PC-3 (cell line): ENCODE data around the gene C1QTNF5. TPM values are rescaled to one million over a fixed set of nuclear protein-coding genes. Genes with fewer than 3 reads are reported as not detected.

Experiments
- ATAC-seq: fragments of 200-7000 bp; cut with Tn5 transposase; 2 replicates; pipeline ENCODE4 v1.9.1; 2020; ENCODE audit warnings: mild to moderate bottlenecking, moderate library complexity
- BruUV-seq: library from RNA; stranded (reverse); fragments of 400-500 nt; replicated peaks from 2 replicates; lab custom pipeline; 2021; lab: Mats Ljungman, UMichigan
- CTCF ChIA-PET: fragments of 300-600 bp; sonication (Branson Sonifier 250); formaldehyde crosslinking; loops from one replicate; lab custom pipeline; 2022; ENCODE audit warnings: antibody characterized with exemption; lab: Charles Lee
- POLR2A ChIA-PET: fragments of 300-600 bp; sonication (Branson Sonifier 250); formaldehyde crosslinking; loops from one replicate; lab custom pipeline; 2022; ENCODE audit warnings: antibody characterized with exemption; ENCODE audit not compliant: unreplicated experiment; lab: Charles Lee
- DNase-seq: peaks from one replicate; pipeline ENCODE4 v3.0.0-alpha.2; 2015
- H2AFZ ChIP-seq: fragments of 300-600 bp; sonication (generic); 2 replicates; pipeline ENCODE4 v1.6.0; 2016; ENCODE audit warnings: antibody characterized with exemption, low read length
- H3F3A ChIP-seq: fragments of 300-600 bp; sonication (generic); one replicate; pipeline ENCODE4 v1.6.0; 2017; ENCODE audit warnings: antibody characterized with exemption, low read length, control low read depth, mild to moderate bottlenecking; ENCODE audit not compliant: unreplicated experiment
- H3K27ac ChIP-seq: fragments of 300-600 bp; sonication (generic); 2 replicates; pipeline ENCODE4 v1.5.1; 2016; ENCODE audit warnings: mild to moderate bottlenecking, low read length
- H3K27me3 ChIP-seq: fragments of 300-600 bp; sonication (generic); 2 replicates; pipeline ENCODE4 v1.6.1; 2016; ENCODE audit warnings: low read length, mixed read lengths
- H3K36me3 ChIP-seq: fragments of 300-600 bp; sonication (generic); 2 replicates; pipeline ENCODE4 v1.6.1; 2016; ENCODE audit warnings: low read depth, mixed run types, low read length, mixed read lengths
- H3K4me1 ChIP-seq: fragments of 300-600 bp; sonication (generic); 2 replicates; pipeline ENCODE4 v1.5.1; 2016; ENCODE audit warnings: low read length; ENCODE audit not compliant: insufficient read depth
- H3K4me2 ChIP-seq: fragments of 300-600 bp; sonication (generic); 2 replicates; pipeline ENCODE4 v1.6.0; 2016; ENCODE audit warnings: low read length
- H3K4me3 ChIP-seq: fragments of 300-600 bp; sonication (generic); 2 replicates; pipeline ENCODE4 v1.5.1; 2016; ENCODE audit warnings: mild to moderate bottlenecking, low read length, mixed read lengths
- H3K79me2 ChIP-seq: fragments of 300-600 bp; sonication (generic); 2 replicates; pipeline ENCODE4 v1.6.1; 2017; ENCODE audit warnings: low read length, mixed read lengths
- H3K9ac ChIP-seq: fragments of 300-600 bp; sonication (generic); 2 replicates; pipeline ENCODE4 v1.6.0; 2016; ENCODE audit warnings: mild to moderate bottlenecking, low read length
- H3K9me2 ChIP-seq: fragments of 300-600 bp; sonication (generic); replicated peaks from 2 replicates; pipeline ENCODE4 v1.6.1; 2016; ENCODE audit warnings: mixed run types, low read length, mixed read lengths
- H3K9me3 ChIP-seq: fragments of 300-600 bp; sonication (generic); 2 replicates; pipeline ENCODE4 v1.6.1; 2016; ENCODE audit warnings: low read length, mixed read lengths
- H4K20me1 ChIP-seq: fragments of 300-600 bp; sonication (generic); 2 replicates; pipeline ENCODE4 v1.6.1; 2016; ENCODE audit warnings: low read length, mixed read lengths
- EZH2 ChIP-seq: fragments of 300-600 bp; sonication (generic); IDR thresholded peaks from one replicate; pipeline ENCODE4 v1.6.1; 2017; ENCODE audit warnings: antibody characterized with exemption, mild to moderate bottlenecking, low read length; ENCODE audit not compliant: unreplicated experiment
- EZH2phosphoT487 ChIP-seq: fragments of 300-600 bp; sonication (generic); IDR thresholded peaks from 2 replicates; pipeline ENCODE4 v1.6.1; 2018; ENCODE audit warnings: mild to moderate bottlenecking, antibody characterized with exemption, low read length, borderline replicate concordance
- intact Hi-C: fragments of 100-400 bp; cut with micrococcal nuclease; formaldehyde crosslinking; loops from 2 replicates; pipeline ENCODE4 v1.9.0; 2023
- total RNA-seq: library from RNA; depleted of rRNA; stranded (reverse); fragments of >200 nt; gene quantifications from 2 replicates; pipeline ENCODE4 v1.2.3, GENCODE V29; 2014
- TF ChIP-seq, protein P1 (sequence below): fragments of 300-600 bp; sonication (generic); conservative IDR thresholded peaks from 2 replicates; pipeline ENCODE4 v1.5.1; 2017; ENCODE audit warnings: antibody characterized with exemption, low read depth, mild to moderate bottlenecking, low read length

Gene C1QTNF5
- total RNA-seq, 1 experiment from 2014 or later, result 2.0 TPM

DNA sequence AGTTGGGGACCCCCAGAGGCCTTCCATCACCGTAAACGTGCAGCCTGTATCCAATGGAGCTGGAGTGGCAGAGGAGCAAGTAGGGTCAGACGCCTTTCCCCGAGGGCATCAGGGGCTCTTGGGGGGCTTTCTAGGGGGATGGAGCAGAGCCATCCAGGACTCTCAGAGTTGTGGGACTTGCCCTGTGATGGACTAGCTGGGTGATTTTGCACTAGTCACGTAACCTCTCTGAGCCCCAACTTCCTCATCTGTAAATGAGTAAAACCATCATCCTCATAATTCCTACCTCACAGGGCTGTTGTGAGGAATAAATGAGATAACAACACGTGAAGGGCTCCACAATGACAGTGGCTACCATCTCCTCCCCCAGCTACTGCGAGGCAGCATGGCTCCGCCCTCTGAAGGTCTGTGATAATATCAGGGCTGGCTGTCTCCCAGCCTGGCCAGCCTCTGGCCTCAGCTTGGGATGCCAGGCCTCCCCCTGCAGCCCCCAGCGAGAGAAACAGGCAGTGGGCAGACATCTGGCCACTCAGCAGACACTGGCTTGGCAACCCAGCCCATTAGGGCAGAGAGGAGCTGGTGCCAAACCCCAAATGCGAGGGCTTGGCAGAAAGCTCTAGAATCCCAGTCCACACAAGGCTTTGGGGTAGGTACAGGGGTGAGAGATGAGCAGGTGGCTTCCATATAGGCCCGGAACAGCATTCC, 34.1 kb upstream of the C1QTNF5 start:
- no peaks in the 10 kb centered on the region for H3F3A ChIP-seq
- BruUV-seq, result no TSS peak
- ChIA-PET CTCF (interaction anchor here (0.6 to 2.1 kb wide), 6 partner anchors 14 to 100 kb away, joined by 3 to 28 read pairs (median 9); partner anchors contain the start of gene C1QTNF5), POLR2A (no interaction called here)
- intact Hi-C loops, result loop anchor here (1.0 kb wide), 2 partner anchors 18 to 36 kb away; no protein-coding TSS in a partner anchor
- no peaks in the 10 kb centered on the region for H3K79me2 ChIP-seq
- ATAC-seq (no peak), DNase-seq (no peak)
- H3K4me1 ChIP-seq, result peaks cover 10% of the 10 kb centered on the region
- no peak overlapping the region for H3K9ac ChIP-seq
- H3K4me2 ChIP-seq, result no peak overlapping the region
- no peaks in the 10 kb centered on the region for H3K36me3 ChIP-seq
- H2AFZ ChIP-seq, result no peak overlapping the region
- H3K9me3 ChIP-seq, result no peaks in the 10 kb centered on the region
- H4K20me1 ChIP-seq, result no peaks in the 10 kb centered on the region
- H3K27ac ChIP-seq, result no peak overlapping the region
- H3K9me2 ChIP-seq, result no peaks in the 10 kb centered on the region
- H3K27me3 ChIP-seq, result no peaks in the 10 kb centered on the region
- H3K4me3 ChIP-seq, result no peak overlapping the region
- TF ChIP-seq, protein P1, sequence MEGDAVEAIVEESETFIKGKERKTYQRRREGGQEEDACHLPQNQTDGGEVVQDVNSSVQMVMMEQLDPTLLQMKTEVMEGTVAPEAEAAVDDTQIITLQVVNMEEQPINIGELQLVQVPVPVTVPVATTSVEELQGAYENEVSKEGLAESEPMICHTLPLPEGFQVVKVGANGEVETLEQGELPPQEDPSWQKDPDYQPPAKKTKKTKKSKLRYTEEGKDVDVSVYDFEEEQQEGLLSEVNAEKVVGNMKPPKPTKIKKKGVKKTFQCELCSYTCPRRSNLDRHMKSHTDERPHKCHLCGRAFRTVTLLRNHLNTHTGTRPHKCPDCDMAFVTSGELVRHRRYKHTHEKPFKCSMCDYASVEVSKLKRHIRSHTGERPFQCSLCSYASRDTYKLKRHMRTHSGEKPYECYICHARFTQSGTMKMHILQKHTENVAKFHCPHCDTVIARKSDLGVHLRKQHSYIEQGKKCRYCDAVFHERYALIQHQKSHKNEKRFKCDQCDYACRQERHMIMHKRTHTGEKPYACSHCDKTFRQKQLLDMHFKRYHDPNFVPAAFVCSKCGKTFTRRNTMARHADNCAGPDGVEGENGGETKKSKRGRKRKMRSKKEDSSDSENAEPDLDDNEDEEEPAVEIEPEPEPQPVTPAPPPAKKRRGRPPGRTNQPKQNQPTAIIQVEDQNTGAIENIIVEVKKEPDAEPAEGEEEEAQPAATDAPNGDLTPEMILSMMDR, result no peak
- TF ChIP-seq EZH2phosphoT487 (no peak), EZH2 (no peak)

GRCh38 chr11:119373921-119374631, 33.4 kb upstream of the C1QTNF5 start:
- no TSS peak for BruUV-seq
- H3K79me2 ChIP-seq, result no peaks in the 10 kb centered on the region
- H3K9me2 ChIP-seq, result no peaks in the 10 kb centered on the region
- peak; percentile 89 for DNase-seq
- no peaks in the 10 kb centered on the region for H3K9me3 ChIP-seq
- no peaks in the 10 kb centered on the region for H3F3A ChIP-seq
- H3K27me3 ChIP-seq, result no peaks in the 10 kb centered on the region
- no peak overlapping the region for H3K27ac ChIP-seq
- H3K4me3 ChIP-seq, result no peak overlapping the region
- H3K4me1 ChIP-seq, result peaks cover 14% of the 10 kb centered on the region
- H3K36me3 ChIP-seq, result no peaks in the 10 kb centered on the region
- CTCF ChIA-PET, result interaction anchor here (0.6 to 2.1 kb wide), 6 partner anchors 13 to 101 kb away, joined by 3 to 28 read pairs (median 9); partner anchors contain the start of gene C1QTNF5
- intact Hi-C loops, result loop anchor here (1.0 kb wide), 2 partner anchors 18 to 36 kb away; no protein-coding TSS in a partner anchor
- H2AFZ ChIP-seq, result no peak overlapping the region
- ATAC-seq, result peak; percentile 84
- no peak overlapping the region for H3K9ac ChIP-seq
- H4K20me1 ChIP-seq, result no peaks in the 10 kb centered on the region
- POLR2A ChIA-PET, result no interaction called here
- no peak overlapping the region for H3K4me2 ChIP-seq
- no peak for TF ChIP-seq EZH2phosphoT487
- no peak for TF ChIP-seq EZH2
- TF ChIP-seq, protein P1, result peak; percentile 98
